Naive thymus-derived CD8-positive, alpha-beta T cell (primary cell): Measurements from ENCODE around the gene OR56B4. TPM values are rescaled to one million over a fixed set of nuclear protein-coding genes. Genes with fewer than 3 reads are reported as not detected.

ENCODE experiments used
- ATAC-seq, 2 donors: fragments of 150-1000 bp; cut with Tn5 transposase in 1 of 2; sonication (Bioruptor Pico), chemical (Tn5 transposase) in 1 of 2; 1 replicate in 1 of 2; 2 replicates in 1 of 2; pipeline ENCODE4 v1.10.0; 2021; ENCODE audit warnings: mild to moderate bottlenecking in 2 of 2, moderate library complexity in 2 of 2
- POLR2A ChIA-PET: fragments of 350-600 bp; sonication (Branson Sonifier 250); formaldehyde crosslinking; loops from one replicate; lab custom pipeline; 2021; ENCODE audit warnings: antibody characterized with exemption; lab: Charles Lee
- DNase-seq, 10 donors: peaks; one replicate each; pipeline versions ENCODE4 v3.0.0 to v3.0.0-alpha.2; 2020 to 2022
- H3K27ac Mint-ChIP-seq, 10 donors: one replicate each; pipeline ENCODE4 v1.8.0; 2020 to 2022; ENCODE audit warnings: mild to moderate bottlenecking in 10 of 10, mixed read lengths in 10 of 10, moderate library complexity in 4 of 10, inconsistent platforms in 1 of 10
- H3K27me3 Mint-ChIP-seq, 5 donors: one replicate each; pipeline ENCODE4 v1.8.0; 2021 to 2022; ENCODE audit warnings: mixed read lengths in 5 of 5
- H3K36me3 Mint-ChIP-seq, 3 donors: one replicate each; pipeline ENCODE4 v1.8.0; 2020 to 2022; ENCODE audit warnings: mixed read lengths in 3 of 3, mild to moderate bottlenecking in 2 of 3, inconsistent platforms in 1 of 3
- H3K4me1 Mint-ChIP-seq, 4 donors: one replicate each; pipeline ENCODE4 v1.8.0; 2021 to 2022; ENCODE audit warnings: mixed read lengths in 4 of 4
- H3K4me3 Mint-ChIP-seq, 10 donors: one replicate each; pipeline ENCODE4 v1.8.0; 2020 to 2022; ENCODE audit warnings: mild to moderate bottlenecking in 10 of 10, mixed read lengths in 10 of 10, moderate library complexity in 6 of 10, inconsistent platforms in 1 of 10
- H3K9me3 Mint-ChIP-seq, 9 donors: one replicate each; pipeline ENCODE4 v1.8.0; 2020 to 2022; ENCODE audit warnings: mixed read lengths in 9 of 9, mild to moderate bottlenecking in 3 of 9, inconsistent platforms in 1 of 9, moderate library complexity in 1 of 9
- polyA plus RNA-seq, 3 donors: library from polyadenylated mRNA; unstranded; fragments of 300-500 nt; fragmentation: Illumina TruSeq; gene quantifications; one replicate each; pipeline ENCODE4 v1.2.3, GENCODE V29; 2021
- total RNA-seq, 8 experiments: library from RNA in 2 of 8; stranded (reverse) in 2 of 8; gene quantifications; one replicate each; pipeline ENCODE4 v1.2.3 and lab custom pipeline; 2021 to 2026

Gene OR56B4
- total and polyA plus RNA-seq, 5 experiments from 2014 or later, result 0.19 TPM; not detected in 4

GRCh38 chr11:6156628-6157359 is 49.3 kb downstream of the OR56B4 start:
- Mint-ChIP-seq H3K27ac (no peak overlapping the region), H3K36me3 (peaks cover 0 to 1% (median 0%) of the 10 kb centered on the region in 3 donors), H3K4me3 (no peak overlapping the region), H3K27me3 (peaks cover 0 to 18% (median 7%) of the 10 kb centered on the region in 5 donors), H3K4me1 (no peaks in the 10 kb centered on the region), H3K9me3 (no peaks in the 10 kb centered on the region)
- POLR2A ChIA-PET, result no interaction called here
- ATAC-seq (no peak), DNase-seq (no peak)

Other genes starting within 250 kb of the OR56B4 start
- not detected for gene OR52E8, start 250.0 kb upstream of the OR56B4 start, total RNA-seq
- gene OR52E8, start 250.0 kb upstream of the OR56B4 start, polyA plus RNA-seq, result not detected
- not detected for gene OR52E4, start 227.1 kb upstream of the OR56B4 start, total RNA-seq
- not detected for gene OR52E4, start 227.1 kb upstream of the OR56B4 start, polyA plus RNA-seq
- gene OR52E5, start 214.5 kb upstream of the OR56B4 start, total RNA-seq, result not detected
- not detected for gene OR52E5, start 214.5 kb upstream of the OR56B4 start, polyA plus RNA-seq
- not detected for gene OR56A3, start 165.4 kb upstream of the OR56B4 start, total RNA-seq
- not detected for gene OR56A3, start 165.4 kb upstream of the OR56B4 start, polyA plus RNA-seq
- not detected for gene OR56A5, start 139.2 kb upstream of the OR56B4 start, total RNA-seq
- gene OR56A5, start 139.2 kb upstream of the OR56B4 start, polyA plus RNA-seq, result not detected
- gene OR52L1, start 120.7 kb upstream of the OR56B4 start, total RNA-seq, result not detected
- not detected for gene OR52L1, start 120.7 kb upstream of the OR56B4 start, polyA plus RNA-seq
- under 1 TPM in 1 of 2 experiments, not detected in 1; 0.10 TPM for gene OR56A4, start 100.7 kb upstream of the OR56B4 start, total RNA-seq
- gene OR56A4, start 100.7 kb upstream of the OR56B4 start, polyA plus RNA-seq, result not detected
- not detected for gene OR56A1, start 76.9 kb upstream of the OR56B4 start, total RNA-seq
- not detected for gene OR56A1, start 76.9 kb upstream of the OR56B4 start, polyA plus RNA-seq
- gene OR52B2, start 62.6 kb downstream of the OR56B4 start, total RNA-seq, result not detected
- gene OR52B2, start 62.6 kb downstream of the OR56B4 start, polyA plus RNA-seq, result not detected
- not detected for gene OR52W1, start 91.5 kb downstream of the OR56B4 start, total RNA-seq
- not detected for gene OR52W1, start 91.5 kb downstream of the OR56B4 start, polyA plus RNA-seq
- not detected for gene C11orf42, start 97.9 kb downstream of the OR56B4 start, total RNA-seq
- not detected for gene C11orf42, start 97.9 kb downstream of the OR56B4 start, polyA plus RNA-seq
- gene FHIP1B, start 127.0 kb downstream of the OR56B4 start, total RNA-seq, result 10 to 100 TPM; 46.7 to 48.5 TPM
- gene FHIP1B, start 127.0 kb downstream of the OR56B4 start, polyA plus RNA-seq, result 10 to 100 TPM in 2 of 3 donors, 1 to 10 TPM in 1; 9.3 to 14.9 (median 11.4) TPM
- gene CNGA4, start 131.4 kb downstream of the OR56B4 start, total RNA-seq, result 1 to 10 TPM in 1 of 2 experiments, under 1 TPM in 1; 0.70 to 1.2 TPM
- under 1 TPM in 2 of 3 donors, not detected in 1; 0.13 to 0.33 TPM for gene CNGA4, start 131.4 kb downstream of the OR56B4 start, polyA plus RNA-seq
- gene CCKBR, start 152.2 kb downstream of the OR56B4 start, total RNA-seq, result not detected
- gene CCKBR, start 152.2 kb downstream of the OR56B4 start, polyA plus RNA-seq, result not detected
- gene CAVIN3, start 212.8 kb downstream of the OR56B4 start, total RNA-seq, result not detected
- gene CAVIN3, start 212.8 kb downstream of the OR56B4 start, polyA plus RNA-seq, result not detected